PC-3 (cell line): ENCODE data around the gene ANKIB1. TPM values are rescaled to one million over a fixed set of nuclear protein-coding genes. Genes with fewer than 3 reads are reported as not detected.
"Not testable (repeated sequence)": the region's sequence is repeated elsewhere in the genome, so short reads cannot be mapped to it uniquely, and the experiment has no call there.

Experiments used
- ATAC-seq: fragments of 200-7000 bp; cut with Tn5 transposase; 2 replicates; pipeline ENCODE4 v1.9.1; 2020; ENCODE audit warnings: mild to moderate bottlenecking, moderate library complexity
- BruUV-seq: library from RNA; stranded (reverse); fragments of 400-500 nt; replicated peaks from 2 replicates; lab custom pipeline; 2021; lab: Mats Ljungman, UMichigan
- CTCF ChIA-PET: fragments of 300-600 bp; sonication (Branson Sonifier 250); formaldehyde crosslinking; loops from one replicate; lab custom pipeline; 2022; ENCODE audit warnings: antibody characterized with exemption; lab: Charles Lee
- POLR2A ChIA-PET: fragments of 300-600 bp; sonication (Branson Sonifier 250); formaldehyde crosslinking; loops from one replicate; lab custom pipeline; 2022; ENCODE audit warnings: antibody characterized with exemption; ENCODE audit not compliant: unreplicated experiment; lab: Charles Lee
- DNase-seq: peaks from one replicate; pipeline ENCODE4 v3.0.0-alpha.2; 2015
- H2AFZ ChIP-seq: fragments of 300-600 bp; sonication (generic); 2 replicates; pipeline ENCODE4 v1.6.0; 2016; ENCODE audit warnings: antibody characterized with exemption, low read length
- H3F3A ChIP-seq: fragments of 300-600 bp; sonication (generic); one replicate; pipeline ENCODE4 v1.6.0; 2017; ENCODE audit warnings: antibody characterized with exemption, low read length, control low read depth, mild to moderate bottlenecking; ENCODE audit not compliant: unreplicated experiment
- H3K27ac ChIP-seq: fragments of 300-600 bp; sonication (generic); 2 replicates; pipeline ENCODE4 v1.5.1; 2016; ENCODE audit warnings: mild to moderate bottlenecking, low read length
- H3K27me3 ChIP-seq: fragments of 300-600 bp; sonication (generic); 2 replicates; pipeline ENCODE4 v1.6.1; 2016; ENCODE audit warnings: low read length, mixed read lengths
- H3K36me3 ChIP-seq: fragments of 300-600 bp; sonication (generic); 2 replicates; pipeline ENCODE4 v1.6.1; 2016; ENCODE audit warnings: low read depth, mixed run types, low read length, mixed read lengths
- H3K4me1 ChIP-seq: fragments of 300-600 bp; sonication (generic); 2 replicates; pipeline ENCODE4 v1.5.1; 2016; ENCODE audit warnings: low read length; ENCODE audit not compliant: insufficient read depth
- H3K4me2 ChIP-seq: fragments of 300-600 bp; sonication (generic); 2 replicates; pipeline ENCODE4 v1.6.0; 2016; ENCODE audit warnings: low read length
- H3K4me3 ChIP-seq: fragments of 300-600 bp; sonication (generic); 2 replicates; pipeline ENCODE4 v1.5.1; 2016; ENCODE audit warnings: mild to moderate bottlenecking, low read length, mixed read lengths
- H3K79me2 ChIP-seq: fragments of 300-600 bp; sonication (generic); 2 replicates; pipeline ENCODE4 v1.6.1; 2017; ENCODE audit warnings: low read length, mixed read lengths
- H3K9ac ChIP-seq: fragments of 300-600 bp; sonication (generic); 2 replicates; pipeline ENCODE4 v1.6.0; 2016; ENCODE audit warnings: mild to moderate bottlenecking, low read length
- H3K9me2 ChIP-seq: fragments of 300-600 bp; sonication (generic); replicated peaks from 2 replicates; pipeline ENCODE4 v1.6.1; 2016; ENCODE audit warnings: mixed run types, low read length, mixed read lengths
- H3K9me3 ChIP-seq: fragments of 300-600 bp; sonication (generic); 2 replicates; pipeline ENCODE4 v1.6.1; 2016; ENCODE audit warnings: low read length, mixed read lengths
- H4K20me1 ChIP-seq: fragments of 300-600 bp; sonication (generic); 2 replicates; pipeline ENCODE4 v1.6.1; 2016; ENCODE audit warnings: low read length, mixed read lengths
- CTCF ChIP-seq: fragments of 300-600 bp; sonication (generic); conservative IDR thresholded peaks from 2 replicates; pipeline ENCODE4 v1.5.1; 2017; ENCODE audit warnings: antibody characterized with exemption, low read depth, mild to moderate bottlenecking, low read length
- EZH2 ChIP-seq: fragments of 300-600 bp; sonication (generic); IDR thresholded peaks from one replicate; pipeline ENCODE4 v1.6.1; 2017; ENCODE audit warnings: antibody characterized with exemption, mild to moderate bottlenecking, low read length; ENCODE audit not compliant: unreplicated experiment
- EZH2phosphoT487 ChIP-seq: fragments of 300-600 bp; sonication (generic); IDR thresholded peaks from 2 replicates; pipeline ENCODE4 v1.6.1; 2018; ENCODE audit warnings: mild to moderate bottlenecking, antibody characterized with exemption, low read length, borderline replicate concordance
- intact Hi-C: fragments of 100-400 bp; cut with micrococcal nuclease; formaldehyde crosslinking; loops from 2 replicates; pipeline ENCODE4 v1.9.0; 2023
- total RNA-seq: library from RNA; depleted of rRNA; stranded (reverse); fragments of >200 nt; gene quantifications from 2 replicates; pipeline ENCODE4 v1.2.3, GENCODE V29; 2014

The ANKIB1 gene
- total RNA-seq, 1 experiment from 2014 or later, result 32.1 TPM

GRCh38 chr7:92253251-92253650 lies 7.5 kb downstream of the ANKIB1 start:
- CTCF ChIA-PET, result no interaction called here

GRCh38 chr7:92254800-92255199 lies 9.0 kb downstream of the ANKIB1 start:
- not testable (repeated sequence) for H3K4me3 ChIP-seq
- peak overlapping the region; percentile 52 for H3K27ac ChIP-seq

More at GRCh38 chr7:92253251-92253650, 7.5 kb downstream of the ANKIB1 start:
- H3K9me2 ChIP-seq, result no peaks in the 10 kb centered on the region
- DNase-seq (no peak), ATAC-seq (no peak)
- H3K27me3 ChIP-seq, result no peaks in the 10 kb centered on the region
- H4K20me1 ChIP-seq, result peaks cover 2% of the 10 kb centered on the region; the same call in 1 of the 2 replicates
- no TSS peak for BruUV-seq
- H3K79me2 ChIP-seq, result peaks cover 96% of the 10 kb centered on the region
- intact Hi-C loops, result no loop called here
- POLR2A ChIA-PET, result interaction anchor here (0.6 kb wide), 1 partner anchor 47 kb away, joined by 5 read pairs; no protein-coding TSS in a partner anchor
- H3K27ac ChIP-seq, result no peak overlapping the region
- peaks cover 12% of the 10 kb centered on the region; the same call in 1 of the 2 replicates for H3K36me3 ChIP-seq
- H3K9me3 ChIP-seq, result no peaks in the 10 kb centered on the region
- TF ChIP-seq CTCF, result no peak
- TF ChIP-seq EZH2, result no peak
- TF ChIP-seq EZH2phosphoT487, result no peak
- H2AFZ ChIP-seq, result no peak overlapping the region
- H3K4me2 ChIP-seq, result no peak overlapping the region
- H3K4me1 ChIP-seq, result peaks cover 14% of the 10 kb centered on the region
- H3K4me3 ChIP-seq, result no peak overlapping the region
- H3F3A ChIP-seq, result no peaks in the 10 kb centered on the region
- H3K9ac ChIP-seq, result no peak overlapping the region

GRCh38 chr7:92255308-92255707 lies 9.5 kb downstream of the ANKIB1 start:
- intact Hi-C loops, result no loop called here
- Histone ChIP-seq H3K4me2 (peak overlapping the region; percentile 33; the same call in 1 of the 2 replicates), H4K20me1 (no peaks in the 10 kb centered on the region), H3K9me3 (no peaks in the 10 kb centered on the region), H3K9me2 (no peaks in the 10 kb centered on the region), H3K9ac (no peak overlapping the region; the same call in 1 of the 2 replicates), H3K36me3 (peaks cover 12% of the 10 kb centered on the region; the same call in 1 of the 2 replicates), H3F3A (no peaks in the 10 kb centered on the region), H3K4me3 (no peak overlapping the region), H3K27me3 (no peaks in the 10 kb centered on the region), H2AFZ (no peak overlapping the region), H3K27ac (peak overlapping the region; percentile 52), H3K79me2 (peaks cover 92% of the 10 kb centered on the region), H3K4me1 (peaks cover 25% of the 10 kb centered on the region)
- ChIA-PET CTCF (no interaction called here), POLR2A (no interaction called here)
- BruUV-seq, result no TSS peak
- no peak for ATAC-seq
- TF ChIP-seq CTCF (no peak), EZH2 (no peak), EZH2phosphoT487 (no peak)
- peak; percentile 59 for DNase-seq

More at GRCh38 chr7:92254800-92255199, 9.0 kb downstream of the ANKIB1 start:
- BruUV-seq, POLR2A ChIA-PET, H3F3A ChIP-seq, CTCF ChIA-PET, intact Hi-C loops, H2AFZ ChIP-seq, H3K9ac ChIP-seq, H3K9me3 ChIP-seq, H4K20me1 ChIP-seq, ATAC-seq, DNase-seq, H3K9me2 ChIP-seq, H3K27me3 ChIP-seq: not testable (repeated sequence)
- Histone ChIP-seq H3K4me2 (peak overlapping the region; percentile 33; the same call in 1 of the 2 replicates), H3K36me3 (peaks cover 12% of the 10 kb centered on the region; the same call in 1 of the 2 replicates), H3K79me2 (peaks cover 95% of the 10 kb centered on the region), H3K4me1 (peaks cover 20% of the 10 kb centered on the region)
